Measurements from ENCODE around the gene GDPGP1. TPM values are rescaled to one million over a fixed set of nuclear protein-coding genes. Genes with fewer than 3 reads are reported as not detected.

GDPGP1 gene
- total RNA-seq, 1 donor from 2014 or later: 5.2 TPM

DNA sequence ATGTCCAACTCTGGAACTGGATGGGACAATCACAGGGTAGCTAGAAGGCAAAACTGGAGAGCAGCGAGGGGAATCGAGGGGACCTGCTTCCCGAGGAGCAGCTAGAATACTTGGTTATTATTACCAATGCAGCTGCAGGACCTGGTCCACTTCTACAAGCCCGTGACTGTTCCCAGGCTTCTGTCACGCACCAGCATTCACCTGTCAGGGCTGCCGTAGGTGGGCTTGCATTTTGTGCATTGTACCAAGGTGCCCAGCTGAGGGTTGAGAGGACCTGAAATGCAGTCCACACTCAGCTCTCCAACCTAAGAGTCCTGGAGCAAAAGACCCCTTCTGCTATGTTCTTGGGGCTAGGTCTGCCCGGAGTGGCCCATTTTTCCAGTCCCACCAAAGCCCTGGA lies 30.5 kb upstream of the GDPGP1 start:
- DNase-seq (ENCODE audit: low read depth): no peak

DNA sequence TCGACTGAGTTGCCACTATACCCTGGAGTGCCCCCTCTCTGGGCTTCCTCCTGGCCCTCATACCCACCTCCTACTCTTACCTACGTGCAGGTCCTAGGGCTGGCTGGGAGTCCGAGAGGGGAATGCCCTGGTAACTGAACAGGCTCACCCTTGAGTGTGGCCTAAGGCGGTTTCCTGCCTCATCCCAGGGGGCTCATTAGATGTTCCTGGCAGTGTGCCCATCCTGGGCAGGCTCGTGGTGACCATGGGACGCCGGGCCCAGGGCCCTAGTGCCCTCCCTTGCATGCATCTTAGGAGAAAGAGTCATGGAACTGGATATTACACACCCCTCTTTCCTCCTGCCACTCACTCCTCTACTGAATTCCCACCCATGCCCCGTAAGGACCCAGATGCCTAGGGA lies 30.1 kb upstream of the GDPGP1 start:
- DNase-seq (ENCODE audit: low read depth): peak; percentile 13

DNA sequence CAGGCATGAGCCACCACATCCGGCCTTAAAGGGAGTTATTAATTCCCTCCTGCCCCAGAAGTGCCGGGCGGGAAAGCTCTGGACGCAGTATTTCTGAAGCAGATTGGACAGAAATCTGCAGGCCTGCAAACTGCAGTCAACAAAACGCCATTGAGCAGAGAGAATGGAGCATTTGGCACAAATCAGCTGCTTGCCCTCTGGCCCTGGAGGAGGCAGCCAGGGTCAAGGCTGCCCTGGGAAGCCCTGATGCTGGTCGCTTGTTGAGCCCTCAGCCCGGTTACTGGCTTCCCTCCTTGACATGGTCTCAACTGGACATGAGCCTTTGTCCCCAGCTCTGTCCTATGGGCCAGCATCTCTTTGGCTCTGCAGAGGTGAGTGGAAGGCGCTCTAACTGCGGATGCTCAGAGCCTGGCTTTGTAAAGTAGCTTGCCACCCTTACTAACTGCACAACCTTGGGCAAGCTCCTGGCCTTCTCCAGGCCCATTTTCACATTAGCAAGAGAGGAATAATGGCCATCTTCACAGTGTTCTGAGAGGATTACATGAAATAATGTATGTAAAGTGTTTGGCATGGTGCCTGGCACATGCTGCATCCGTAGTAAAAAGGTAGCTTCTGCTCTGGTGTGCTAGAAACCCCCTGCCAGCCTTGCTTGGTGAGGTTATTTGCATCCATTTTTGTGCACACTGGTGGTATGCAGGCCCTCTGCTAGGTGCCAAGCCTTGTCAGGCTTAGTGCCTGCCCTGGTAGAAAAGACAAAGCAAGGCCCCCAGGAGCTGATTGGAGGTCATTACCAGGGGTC lies 28.8 kb upstream of the GDPGP1 start:
- no peak for DNase-seq (ENCODE audit: low read depth)

DNA sequence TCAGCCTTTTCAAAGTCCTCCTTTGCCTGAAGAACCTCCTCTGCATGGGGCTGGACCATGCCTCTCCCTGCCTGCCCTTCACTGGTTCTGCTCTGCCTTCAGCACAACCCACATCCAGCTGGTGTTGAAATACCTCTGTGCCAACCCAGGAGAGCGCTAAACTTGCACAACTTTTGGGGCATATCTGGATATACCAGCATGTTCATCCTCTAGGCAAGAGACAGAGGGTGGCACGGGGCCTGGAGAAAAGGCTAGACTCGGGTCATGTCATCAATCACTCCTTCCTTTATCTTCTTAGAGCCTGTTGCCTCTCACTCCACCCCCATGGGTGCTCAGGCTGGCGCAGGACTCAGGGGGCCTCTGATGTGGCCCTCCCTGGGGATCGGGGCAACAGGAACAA lies 28.1 kb upstream of the GDPGP1 start:
- DNase-seq (ENCODE audit: low read depth): no peak

DNA sequence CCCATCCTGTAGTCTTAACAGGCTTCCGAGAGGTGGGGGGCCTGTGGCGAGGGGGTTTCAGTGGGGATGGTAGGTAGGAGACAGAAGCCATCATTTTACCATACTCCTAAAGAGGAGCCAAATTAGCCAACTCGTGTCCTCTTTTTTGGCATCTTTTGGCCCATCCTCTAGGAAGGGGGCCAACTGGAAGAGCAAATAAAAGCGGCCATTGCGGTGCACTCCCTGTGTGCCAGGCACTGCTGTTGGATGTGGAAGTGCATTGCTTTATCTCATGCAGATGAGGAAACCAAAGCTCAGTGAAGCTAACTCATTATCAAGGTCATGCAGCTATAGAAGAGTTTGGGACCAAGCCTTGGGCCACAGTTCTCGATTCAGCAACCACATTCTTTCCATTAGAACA lies 26.8 kb upstream of the GDPGP1 start:
- no peak for DNase-seq (ENCODE audit: low read depth)

DNA sequence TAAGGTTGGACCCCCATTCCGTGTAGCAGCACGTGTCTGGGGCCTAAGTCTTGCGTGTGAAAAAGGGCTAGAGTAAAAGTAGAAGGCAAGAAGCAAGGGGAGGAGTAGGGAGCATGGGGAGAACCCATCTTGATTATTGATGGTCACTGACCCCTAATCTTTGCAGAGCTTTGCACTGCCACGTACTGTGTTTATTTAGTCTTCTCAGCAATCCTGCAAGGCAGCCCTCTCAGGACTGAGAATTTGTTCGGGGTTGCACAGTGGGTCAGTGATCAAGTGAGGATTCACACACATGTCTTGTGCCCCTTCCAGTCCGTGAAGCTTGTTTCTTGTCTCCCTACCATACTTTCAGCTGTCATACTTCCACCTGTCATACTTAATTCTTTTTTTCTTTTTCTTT lies 25.7 kb upstream of the GDPGP1 start:
- no peak for DNase-seq (ENCODE audit: low read depth)

DNA sequence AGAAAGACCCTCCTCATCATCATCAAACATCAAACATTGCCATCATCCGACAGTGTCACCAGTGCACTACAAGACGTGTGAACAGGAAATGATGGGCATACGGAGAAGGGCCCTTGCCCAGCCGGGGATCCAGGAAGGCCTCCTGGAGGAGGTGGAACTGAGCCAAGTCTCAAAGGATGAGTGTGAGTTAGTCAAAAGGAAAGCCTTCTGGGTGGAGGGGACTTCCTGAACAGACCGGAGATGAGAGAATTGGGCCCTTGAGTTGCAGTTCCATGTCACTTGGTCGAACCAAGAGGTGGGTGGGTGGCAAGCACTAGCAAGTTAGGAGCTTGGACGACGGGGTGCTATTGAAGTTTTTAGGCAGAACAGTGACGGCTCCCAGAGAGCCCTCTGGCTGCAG lies 24.4 kb upstream of the GDPGP1 start:
- DNase-seq (ENCODE audit: low read depth): no peak

DNA sequence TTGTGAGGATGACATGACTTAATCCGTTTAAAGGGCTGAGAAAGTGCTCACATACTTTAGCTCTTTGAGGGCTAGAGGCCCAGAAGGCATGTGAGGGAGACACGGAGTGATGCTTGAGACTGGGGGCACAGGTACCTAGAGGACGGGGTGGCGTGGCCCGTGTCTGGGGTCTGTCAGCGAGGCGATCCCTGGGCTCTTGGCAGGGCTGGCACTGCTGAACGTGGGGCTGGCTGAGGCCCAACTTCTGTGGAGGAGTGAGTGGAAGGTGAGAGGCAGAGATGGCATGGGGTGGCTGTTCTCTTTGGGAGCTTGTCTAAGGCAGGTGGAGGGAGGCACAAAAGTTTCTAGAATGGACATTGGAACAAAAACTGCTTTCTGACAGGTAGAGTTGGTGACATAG lies 23.4 kb upstream of the GDPGP1 start:
- no peak for DNase-seq (ENCODE audit: low read depth)

DNA sequence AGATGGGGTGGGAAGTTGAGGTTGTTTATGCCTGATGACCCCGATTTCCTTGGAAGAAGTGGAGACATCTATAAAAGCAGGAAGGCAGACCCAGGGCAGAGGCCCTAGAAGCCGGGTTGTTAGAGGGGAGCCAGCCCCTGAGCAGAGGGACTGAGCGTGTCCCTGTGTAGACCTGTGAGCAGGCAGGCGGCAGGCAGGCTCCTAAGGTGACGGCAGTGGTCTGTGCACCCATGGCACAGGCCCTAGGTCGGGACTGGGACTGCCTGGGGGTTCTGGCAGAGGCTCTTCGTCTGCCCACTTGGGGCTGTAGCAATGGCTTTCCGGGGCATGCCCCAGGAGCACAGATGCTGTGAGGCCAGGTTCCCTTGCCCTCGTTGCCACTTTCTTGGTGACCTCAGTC lies 23.0 kb upstream of the GDPGP1 start:
- no peak for DNase-seq (ENCODE audit: low read depth)

DNA sequence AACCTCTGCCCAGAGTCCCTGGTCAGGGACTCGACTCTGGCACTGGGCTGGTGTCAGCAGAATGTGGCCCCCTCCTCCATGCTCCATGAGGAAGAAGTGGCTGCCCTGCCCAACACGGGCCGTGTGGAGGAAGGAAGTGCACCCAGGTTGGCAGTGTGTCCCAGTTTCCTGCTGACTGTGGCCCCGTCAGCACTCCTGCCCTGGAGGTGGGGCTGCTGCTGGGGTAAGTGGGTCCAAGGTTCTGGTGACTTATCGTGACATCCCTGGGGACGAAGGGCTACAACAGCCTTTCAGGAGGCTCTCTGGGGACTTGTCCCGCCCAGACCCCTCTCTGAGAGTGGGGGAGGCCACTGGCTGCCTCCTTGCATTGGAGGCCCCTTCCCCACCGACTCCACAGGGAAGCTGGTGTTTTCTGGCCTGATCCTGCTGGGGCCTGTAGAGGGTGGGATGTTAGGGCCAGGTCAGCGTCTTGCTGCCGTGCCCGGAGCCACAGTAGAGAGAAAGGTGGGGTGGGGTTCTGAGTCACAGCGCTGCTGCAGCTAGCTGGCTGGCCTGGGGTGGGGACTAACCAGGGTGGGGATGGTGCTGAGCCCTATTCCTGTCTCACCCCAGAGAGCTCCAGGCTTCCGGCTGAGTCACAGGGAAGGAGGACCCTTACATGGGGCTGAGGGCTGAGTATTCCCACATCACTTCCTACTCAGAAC lies 22.4 kb upstream of the GDPGP1 start:
- peak; percentile 35 for DNase-seq (ENCODE audit: low read depth)

DNA sequence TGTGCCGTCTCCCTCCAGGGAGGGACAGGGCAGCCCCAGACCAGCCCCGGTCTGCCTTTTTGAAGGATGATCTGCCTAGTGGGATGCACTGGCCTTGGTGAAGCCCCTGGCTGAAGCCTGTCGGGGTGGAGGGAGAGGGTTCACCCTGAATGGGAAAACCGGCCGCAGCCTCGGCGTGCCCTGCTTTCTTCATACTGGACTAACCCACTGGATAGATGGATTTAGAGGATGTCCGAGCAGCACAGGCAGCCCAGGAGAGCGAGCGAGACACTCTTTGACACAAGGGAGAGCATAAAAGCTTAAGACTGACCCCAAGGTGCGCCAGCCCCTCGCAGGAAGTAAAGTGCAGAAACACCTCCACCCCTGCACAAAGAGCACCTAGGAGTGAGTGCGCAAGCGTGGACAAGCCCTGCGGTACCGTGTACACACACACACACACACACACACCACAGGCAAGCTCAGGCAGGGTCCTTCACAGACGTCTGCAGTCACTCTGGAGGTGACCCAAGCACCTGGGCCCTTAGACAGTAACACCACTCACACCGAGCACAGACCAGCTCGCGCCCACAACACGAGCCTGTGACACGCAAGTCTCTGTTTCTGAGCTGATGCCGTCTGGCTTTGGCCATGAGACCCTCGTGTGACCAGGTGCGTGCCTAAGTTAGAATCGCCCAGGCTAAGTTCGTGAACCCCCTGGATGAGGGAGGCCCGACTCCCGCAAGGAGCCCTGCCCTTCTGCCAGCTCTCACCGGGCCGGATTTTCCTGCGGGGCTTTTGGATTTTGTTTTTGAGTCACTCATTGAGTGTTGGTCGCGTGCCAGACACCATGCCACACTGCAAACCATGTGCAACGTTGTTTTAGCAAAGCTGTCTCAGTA lies 21.5 kb upstream of the GDPGP1 start:
- DNase-seq (ENCODE audit: low read depth): no peak

DNA sequence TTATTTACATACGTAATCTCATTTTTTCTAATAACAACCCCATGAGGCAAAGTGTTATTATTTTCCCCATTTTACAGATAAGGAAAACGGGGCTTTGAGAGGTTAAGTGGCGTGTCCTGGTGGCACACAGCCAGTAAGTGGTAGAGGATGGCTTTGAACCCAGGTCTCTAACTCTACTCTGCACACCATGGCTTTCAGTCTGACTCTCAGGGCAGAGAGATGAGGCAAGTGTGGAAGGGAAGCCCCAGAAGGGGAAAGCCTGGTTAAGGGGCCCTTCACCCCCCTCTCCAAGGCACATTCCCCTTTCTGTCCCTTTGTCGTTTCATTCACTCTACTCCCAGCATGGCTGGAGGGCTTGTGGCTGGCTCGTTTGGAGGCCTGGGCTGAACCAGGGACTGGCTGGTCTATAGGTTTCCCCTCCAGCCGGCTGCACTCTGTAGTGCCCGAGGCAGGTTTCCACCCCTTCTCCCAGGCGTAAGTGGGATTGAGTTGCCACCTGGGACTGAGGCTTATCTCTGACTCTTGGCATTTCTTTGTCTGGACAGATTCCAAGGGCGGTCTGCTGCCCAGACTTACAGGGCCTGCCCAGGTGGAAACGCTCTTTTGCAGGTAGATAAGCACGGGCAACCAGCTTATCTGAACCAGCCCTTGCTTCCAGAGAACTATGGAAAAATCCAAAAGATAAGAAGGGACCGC lies 20.7 kb upstream of the GDPGP1 start:
- DNase-seq (ENCODE audit: low read depth): no peak

DNA sequence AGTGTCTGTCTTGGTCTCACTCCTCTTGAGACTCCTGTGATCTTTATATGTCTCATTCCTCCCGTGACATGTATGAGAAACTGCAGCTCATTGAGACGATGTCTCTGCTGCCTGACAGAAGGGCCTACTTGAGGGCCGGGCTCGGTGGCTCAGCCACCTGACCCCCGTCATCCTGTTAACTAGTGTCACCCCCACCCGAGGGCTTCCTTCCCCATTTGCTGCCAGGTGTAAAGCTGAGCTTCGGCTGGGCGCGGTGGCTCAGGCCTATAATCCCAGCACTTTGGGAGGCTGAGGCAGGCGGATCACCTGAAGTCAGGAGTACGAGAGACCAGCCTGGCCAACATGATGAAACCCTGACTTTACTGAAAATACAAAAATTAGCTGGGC lies 20.2 kb upstream of the GDPGP1 start:
- DNase-seq (ENCODE audit: low read depth): no peak

DNA sequence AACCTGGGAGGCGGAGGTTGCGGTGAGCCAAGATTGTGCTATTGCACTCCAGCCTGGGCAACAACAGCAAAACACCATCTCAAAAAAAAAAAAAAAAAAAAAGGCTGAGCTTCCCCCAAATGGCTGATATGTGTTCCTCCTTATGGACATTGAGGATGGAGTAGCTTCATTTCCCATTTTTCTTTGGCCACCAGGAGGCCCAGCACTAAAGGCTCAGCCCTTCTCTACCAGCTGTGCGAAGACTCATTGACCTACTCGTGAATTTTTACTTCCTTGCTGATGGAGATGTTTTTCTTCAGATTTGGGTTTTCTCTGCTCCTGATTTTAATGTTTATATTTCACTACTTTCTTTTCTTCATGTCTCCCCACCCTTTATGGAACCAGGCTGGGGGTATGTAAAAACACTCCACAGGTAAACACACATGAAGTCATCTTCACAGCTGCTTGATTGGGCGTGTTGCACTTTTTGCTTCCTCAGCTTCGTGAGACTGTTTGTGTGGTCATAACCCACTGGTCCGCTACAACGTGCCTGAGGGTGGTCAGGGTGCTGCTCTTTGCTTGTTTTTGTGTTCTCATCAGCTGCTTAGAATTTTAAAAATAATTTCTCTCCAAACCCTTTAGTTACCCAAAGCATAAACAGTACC lies 19.3 kb upstream of the GDPGP1 start:
- no peak for DNase-seq (ENCODE audit: low read depth)

DNA sequence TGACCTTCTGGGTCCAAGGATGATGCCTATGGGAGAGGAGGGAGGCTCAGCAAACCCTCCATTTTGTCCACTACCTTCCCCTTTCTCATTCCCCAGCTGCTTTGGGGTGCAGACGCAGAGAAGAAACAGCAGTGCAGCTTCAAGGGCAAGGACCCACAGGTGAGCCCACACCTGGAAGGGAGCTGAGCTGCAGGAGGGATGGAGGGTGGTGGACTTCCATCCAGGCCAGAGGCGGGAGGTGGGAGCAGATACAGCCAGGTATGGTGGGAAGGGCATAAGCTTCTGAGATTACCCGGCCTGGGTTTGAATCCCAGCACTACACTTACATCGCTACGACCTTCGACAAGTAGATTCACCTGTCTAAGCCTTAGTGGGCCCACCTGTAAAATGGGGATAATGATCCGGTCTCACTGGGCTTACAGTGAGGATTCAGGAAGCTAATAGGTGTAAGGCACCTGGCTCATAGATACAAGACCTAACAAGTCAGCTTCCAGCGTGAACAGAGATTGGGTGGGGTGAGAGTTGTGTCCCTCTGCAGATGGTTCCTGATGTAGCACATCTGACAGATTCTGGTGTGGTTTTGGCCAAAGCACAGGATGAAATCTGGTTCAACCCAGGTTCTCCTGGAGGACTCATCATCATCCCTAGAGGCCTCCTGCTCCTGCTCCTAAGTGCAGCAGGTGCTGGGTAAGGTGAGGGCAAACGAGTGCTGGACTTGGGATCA lies 16.2 kb upstream of the GDPGP1 start:
- no peak for DNase-seq (ENCODE audit: low read depth)

DNA sequence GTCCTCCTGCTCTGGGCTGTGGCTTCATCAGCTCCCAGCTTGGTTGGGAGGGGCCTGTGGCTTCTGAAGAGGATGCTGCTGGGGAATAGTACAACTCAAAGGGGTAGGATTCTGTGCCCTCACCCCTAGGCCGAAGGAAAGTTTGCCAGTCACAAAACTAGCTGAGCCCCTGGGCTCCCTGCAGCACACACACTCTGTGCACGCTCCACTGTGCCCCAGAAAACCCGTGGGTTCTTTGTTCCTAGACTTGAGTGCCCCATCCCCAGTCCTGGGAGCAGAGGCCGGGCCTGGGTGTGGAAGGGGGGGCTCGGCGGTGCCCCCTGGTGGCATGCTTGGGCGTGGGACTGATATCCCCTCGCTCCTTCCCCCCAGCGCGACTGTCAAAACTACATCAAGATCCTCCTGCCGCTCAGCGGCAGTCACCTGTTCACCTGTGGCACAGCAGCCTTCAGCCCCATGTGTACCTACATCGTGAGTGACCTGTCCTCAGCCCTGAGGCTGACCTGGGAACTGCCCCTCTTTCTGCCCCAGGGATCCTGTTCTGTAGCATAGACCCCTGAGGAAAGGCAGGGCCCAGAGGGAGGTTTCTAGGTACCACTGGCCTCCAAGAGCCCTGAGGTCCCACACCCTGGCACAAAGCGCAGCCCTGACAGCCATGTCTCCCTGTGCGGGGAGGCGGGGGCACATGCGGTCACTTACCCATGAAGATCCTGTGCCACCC lies 14.4 kb upstream of the GDPGP1 start:
- peak; percentile 23 for DNase-seq (ENCODE audit: low read depth)

DNA sequence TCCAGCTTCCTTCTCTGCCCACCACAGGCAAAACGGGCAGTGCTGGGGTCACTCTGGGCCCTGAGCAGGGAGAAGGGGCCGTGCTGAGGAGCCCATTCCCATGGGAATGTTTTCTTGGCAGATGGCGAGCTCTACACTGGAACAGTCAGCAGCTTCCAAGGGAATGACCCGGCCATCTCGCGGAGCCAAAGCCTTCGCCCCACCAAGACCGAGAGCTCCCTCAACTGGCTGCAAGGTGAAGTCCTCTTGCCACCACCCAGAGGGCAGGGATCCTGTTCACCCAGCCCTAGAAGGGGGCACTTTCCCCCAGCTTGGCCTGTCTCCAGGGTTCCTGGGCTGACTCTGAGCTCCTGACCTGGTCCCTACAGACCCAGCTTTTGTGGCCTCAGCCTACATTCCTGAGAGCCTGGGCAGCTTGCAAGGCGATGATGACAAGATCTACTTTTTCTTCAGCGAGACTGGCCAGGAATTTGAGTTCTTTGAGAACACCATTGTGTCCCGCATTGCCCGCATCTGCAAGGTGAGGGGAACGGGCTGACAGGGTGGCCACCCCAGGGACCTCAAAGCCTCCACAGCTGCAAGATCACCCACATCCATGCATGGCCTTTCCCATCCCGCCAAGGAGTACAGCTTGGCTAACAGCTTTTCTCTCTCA lies 12.6 kb upstream of the GDPGP1 start:
- peak; percentile 87 for DNase-seq (ENCODE audit: low read depth)

DNA sequence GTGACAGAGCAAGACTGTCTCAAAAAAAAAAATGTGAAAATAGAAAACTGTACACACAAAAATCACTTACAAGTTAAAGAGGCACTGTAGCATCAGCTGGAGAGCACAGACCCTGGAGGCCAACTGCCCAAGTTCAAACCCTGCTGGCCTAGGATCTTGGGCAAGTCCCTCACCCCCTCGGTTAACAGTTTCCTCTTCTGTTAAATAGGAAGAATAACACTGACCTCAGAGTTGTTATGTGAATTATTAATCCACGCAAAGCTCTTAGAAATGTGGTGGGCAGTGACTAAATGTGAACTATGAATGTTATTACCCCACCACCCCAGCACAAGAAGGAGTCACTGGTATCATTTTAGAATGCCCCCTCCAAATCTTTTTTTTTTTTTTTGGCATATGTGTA lies 11.5 kb upstream of the GDPGP1 start:
- DNase-seq (ENCODE audit: low read depth): no peak
